ENCODE measurements around the gene ELK4.

The ELK4 gene

DNA sequence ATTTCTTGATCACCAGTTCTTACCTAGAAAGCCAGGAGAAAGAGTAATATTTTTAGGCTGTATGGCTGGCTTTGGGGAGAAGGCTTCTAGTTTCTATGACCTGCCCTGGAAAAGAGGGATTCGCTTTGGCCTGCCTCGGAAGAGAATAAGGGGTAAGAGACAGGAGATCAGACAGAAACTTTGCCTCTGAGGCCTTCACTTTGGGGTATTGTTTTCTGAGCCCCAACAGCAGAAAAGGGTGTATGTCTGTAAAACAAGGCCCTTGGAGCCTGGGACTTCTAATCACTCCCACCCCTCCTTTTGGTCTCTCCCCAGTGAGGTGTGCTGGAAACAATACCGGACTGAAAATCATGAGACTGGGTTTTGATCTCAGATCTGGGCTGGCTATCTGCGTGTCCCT is 43.4 kb upstream of the ELK4 start:
- Histone ChIP-seq H3K23ac (ENCODE audit: low read length) (no peak overlapping the region), H4K91ac (ENCODE audit: low read depth, low read length) (no peak overlapping the region), H3K18ac (ENCODE audit: low read length) (no peak overlapping the region), H3K27ac (ENCODE audit: low read depth, low read length) (no peak overlapping the region), H3K79me2 (ENCODE audit: control insufficient read depth, insufficient read depth, low read length, poor library complexity) (no peaks in the 10 kb centered on the region), H3K14ac (ENCODE audit: low read length) (no peak overlapping the region), H3K4me3 (ENCODE audit: low read depth, low read length) (no peak overlapping the region), H2AK5ac (ENCODE audit: low read length) (no peak overlapping the region), H3K79me1 (ENCODE audit: low read length) (peaks cover 6% of the 10 kb centered on the region), H4K12ac (ENCODE audit: low read depth, low read length) (no peak overlapping the region), H2BK120ac (ENCODE audit: insufficient read depth, low read length, poor library complexity) (no peak overlapping the region), H3K9ac (ENCODE audit: low read length) (no peak overlapping the region), H4K8ac (ENCODE audit: low read depth, low read length) (no peak overlapping the region), H2AFZ (ENCODE audit: insufficient read depth, low read length, poor library complexity) (no peak overlapping the region), H2BK12ac (ENCODE audit: low read length) (no peak overlapping the region), H2BK5ac (ENCODE audit: low read depth, low read length, poor library complexity) (no peak overlapping the region), H3K4ac (ENCODE audit: low read depth, low read length) (no peak overlapping the region), H3K4me2 (ENCODE audit: low read length) (no peak overlapping the region), H3K9me3 (ENCODE audit: insufficient read depth, low read depth, low read length) (no peaks in the 10 kb centered on the region), H3K27me3 (ENCODE audit: insufficient read depth, low read length) (no peaks in the 10 kb centered on the region), H3K36me3 (ENCODE audit: control insufficient read depth in 1 of 2, insufficient read depth in 2 of 2, low read length in 2 of 2) (no peaks in the 10 kb centered on the region), H3K4me1 (ENCODE audit: control insufficient read depth in 1 of 2, insufficient read depth in 2 of 2, low read length in 2 of 2) (peaks cover 14 to 24% of the 10 kb centered on the region in 2 experiments)
- DNase-seq: no peak
- whole genome bisulfite sequencing (ENCODE audit: extremely low coverage, insufficient coverage, insufficient read length): no CpG with 5 or more reads among the region's 4 CpGs

GRCh38 chr1:205672970-205673369 is 41.2 kb upstream of the ELK4 start:
- Histone ChIP-seq H2AK5ac (ENCODE audit: low read length) (no peak overlapping the region), H3K4me1 (ENCODE audit: control insufficient read depth in 1 of 2, insufficient read depth in 2 of 2, low read length in 2 of 2) (peaks cover 10 to 13% of the 10 kb centered on the region in 2 experiments), H2BK12ac (ENCODE audit: low read length) (no peak overlapping the region), H3K14ac (ENCODE audit: low read length) (no peak overlapping the region), H2AFZ (ENCODE audit: insufficient read depth, low read length, poor library complexity) (no peak overlapping the region), H3K79me1 (ENCODE audit: low read length) (no peaks in the 10 kb centered on the region), H4K8ac (ENCODE audit: low read depth, low read length) (no peak overlapping the region), H4K91ac (ENCODE audit: low read depth, low read length) (no peak overlapping the region), H3K4ac (ENCODE audit: low read depth, low read length) (no peak overlapping the region), H3K9me3 (ENCODE audit: insufficient read depth, low read depth, low read length) (no peaks in the 10 kb centered on the region), H3K9ac (ENCODE audit: low read length) (no peak overlapping the region), H3K18ac (ENCODE audit: low read length) (no peak overlapping the region), H3K27me3 (ENCODE audit: insufficient read depth, low read length) (no peaks in the 10 kb centered on the region), H3K4me2 (ENCODE audit: low read length) (no peak overlapping the region), H2BK120ac (ENCODE audit: insufficient read depth, low read length, poor library complexity) (no peak overlapping the region), H3K23ac (ENCODE audit: low read length) (no peak overlapping the region), H3K79me2 (ENCODE audit: control insufficient read depth, insufficient read depth, low read length, poor library complexity) (no peaks in the 10 kb centered on the region), H3K27ac (ENCODE audit: low read depth, low read length) (no peak overlapping the region), H3K36me3 (ENCODE audit: control insufficient read depth in 1 of 2, insufficient read depth in 2 of 2, low read length in 2 of 2) (no peaks in the 10 kb centered on the region), H4K12ac (ENCODE audit: low read depth, low read length) (no peak overlapping the region), H3K4me3 (ENCODE audit: low read depth, low read length) (no peak overlapping the region), H2BK5ac (ENCODE audit: low read depth, low read length, poor library complexity) (no peak overlapping the region)
- no CpG with 5 or more reads among the region's 4 CpGs for WGBS (ENCODE audit: extremely low coverage, insufficient coverage, insufficient read length)
- DNase-seq: no peak

GRCh38 chr1:205672395-205672889 is 40.6 kb upstream of the ELK4 start:
- Histone ChIP-seq H4K8ac (ENCODE audit: low read depth, low read length) (no peak overlapping the region), H2BK120ac (ENCODE audit: insufficient read depth, low read length, poor library complexity) (no peak overlapping the region), H3K9me3 (ENCODE audit: insufficient read depth, low read depth, low read length) (no peaks in the 10 kb centered on the region), H2BK12ac (ENCODE audit: low read length) (no peak overlapping the region), H3K14ac (ENCODE audit: low read length) (no peak overlapping the region), H3K18ac (ENCODE audit: low read length) (no peak overlapping the region), H3K27ac (ENCODE audit: low read depth, low read length) (no peak overlapping the region), H2AK5ac (ENCODE audit: low read length) (no peak overlapping the region), H3K27me3 (ENCODE audit: insufficient read depth, low read length) (no peaks in the 10 kb centered on the region), H3K36me3 (ENCODE audit: control insufficient read depth in 1 of 2, insufficient read depth in 2 of 2, low read length in 2 of 2) (no peaks in the 10 kb centered on the region), H3K79me1 (ENCODE audit: low read length) (no peaks in the 10 kb centered on the region), H4K91ac (ENCODE audit: low read depth, low read length) (no peak overlapping the region), H3K23ac (ENCODE audit: low read length) (no peak overlapping the region), H3K79me2 (ENCODE audit: control insufficient read depth, insufficient read depth, low read length, poor library complexity) (no peaks in the 10 kb centered on the region), H3K4ac (ENCODE audit: low read depth, low read length) (no peak overlapping the region), H4K12ac (ENCODE audit: low read depth, low read length) (no peak overlapping the region), H3K4me2 (ENCODE audit: low read length) (no peak overlapping the region), H3K9ac (ENCODE audit: low read length) (no peak overlapping the region), H2BK5ac (ENCODE audit: low read depth, low read length, poor library complexity) (no peak overlapping the region), H3K4me3 (ENCODE audit: low read depth, low read length) (no peak overlapping the region), H2AFZ (ENCODE audit: insufficient read depth, low read length, poor library complexity) (no peak overlapping the region), H3K4me1 (ENCODE audit: control insufficient read depth in 1 of 2, insufficient read depth in 2 of 2, low read length in 2 of 2) (peaks cover 10 to 13% of the 10 kb centered on the region in 2 experiments)
- no CpG with 5 or more reads among the region's 11 CpGs for WGBS (ENCODE audit: extremely low coverage, insufficient coverage, insufficient read length)
- no peak for DNase-seq

DNA sequence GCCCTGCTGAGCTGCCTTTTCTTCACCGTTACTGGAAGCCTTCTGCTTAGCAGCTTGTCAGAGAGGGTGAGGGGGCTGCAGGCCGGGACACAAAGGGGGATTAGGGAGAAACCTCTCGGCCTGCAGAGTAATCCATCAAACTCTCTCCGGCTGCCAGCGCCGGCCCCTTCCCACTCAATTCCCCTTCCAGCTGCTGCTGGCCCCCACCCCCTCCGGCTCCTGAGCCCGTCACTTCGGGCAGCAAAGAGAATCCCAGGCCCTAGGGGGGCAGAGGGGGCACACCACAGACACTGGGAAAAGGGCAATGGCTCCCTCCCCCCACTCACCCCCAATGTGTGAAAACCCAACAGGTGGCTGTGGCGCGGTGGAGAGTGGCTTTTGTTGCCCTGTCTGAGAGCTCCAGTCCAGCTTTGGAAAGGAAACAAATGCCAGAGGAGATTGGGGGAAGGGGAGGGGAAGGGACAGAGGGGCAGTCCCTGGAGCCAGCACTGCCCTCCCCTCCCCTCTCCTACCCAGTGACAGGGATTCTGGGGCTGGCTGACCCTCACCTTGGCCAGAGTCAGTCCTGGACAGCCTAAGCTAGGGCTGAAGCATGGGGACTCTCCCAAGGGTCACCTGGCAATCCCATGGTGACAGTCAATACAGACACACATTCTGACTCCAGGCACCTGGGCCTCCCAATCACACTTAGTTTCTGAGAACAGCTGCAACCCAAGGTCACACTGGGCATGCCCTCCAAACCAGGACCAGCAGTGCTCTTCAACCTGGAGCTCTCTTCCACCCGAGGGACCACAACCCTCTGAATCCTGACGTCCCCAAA is 39.0 kb upstream of the ELK4 start:
- no peaks in the 10 kb centered on the region for H3K27me3 ChIP-seq (ENCODE audit: insufficient read depth, low read length)
- H2BK12ac ChIP-seq (ENCODE audit: low read length): no peak overlapping the region
- H3K4me3 ChIP-seq (ENCODE audit: low read depth, low read length): no peak overlapping the region
- H3K9ac ChIP-seq (ENCODE audit: low read length): no peak overlapping the region
- H2AFZ ChIP-seq (ENCODE audit: insufficient read depth, low read length, poor library complexity): no peak overlapping the region
- H4K91ac ChIP-seq (ENCODE audit: low read depth, low read length): no peak overlapping the region
- no peaks in the 10 kb centered on the region for H3K79me2 ChIP-seq (ENCODE audit: control insufficient read depth, insufficient read depth, low read length, poor library complexity)
- H3K9me3 ChIP-seq (ENCODE audit: insufficient read depth, low read depth, low read length): no peaks in the 10 kb centered on the region
- no peak overlapping the region for H3K14ac ChIP-seq (ENCODE audit: low read length)
- peaks cover 10 to 13% of the 10 kb centered on the region in 2 experiments for H3K4me1 ChIP-seq (ENCODE audit: control insufficient read depth in 1 of 2, insufficient read depth in 2 of 2, low read length in 2 of 2)
- H3K4ac ChIP-seq (ENCODE audit: low read depth, low read length): no peak overlapping the region
- no CpG with 5 or more reads among the region's 13 CpGs for WGBS (ENCODE audit: extremely low coverage, insufficient coverage, insufficient read length)
- H3K79me1 ChIP-seq (ENCODE audit: low read length): no peaks in the 10 kb centered on the region
- H4K12ac ChIP-seq (ENCODE audit: low read depth, low read length): no peak overlapping the region
- no peak overlapping the region for H4K8ac ChIP-seq (ENCODE audit: low read depth, low read length)
- H3K23ac ChIP-seq (ENCODE audit: low read length): no peak overlapping the region
- no peak overlapping the region for H3K4me2 ChIP-seq (ENCODE audit: low read length)
- H3K18ac ChIP-seq (ENCODE audit: low read length): no peak overlapping the region
- no peak overlapping the region for H2BK120ac ChIP-seq (ENCODE audit: insufficient read depth, low read length, poor library complexity)
- no peak overlapping the region for H3K27ac ChIP-seq (ENCODE audit: low read depth, low read length)
- H2BK5ac ChIP-seq (ENCODE audit: low read depth, low read length, poor library complexity): no peak overlapping the region
- no peaks in the 10 kb centered on the region for H3K36me3 ChIP-seq (ENCODE audit: control insufficient read depth in 1 of 2, insufficient read depth in 2 of 2, low read length in 2 of 2)
- no peak for DNase-seq
- no peak overlapping the region for H2AK5ac ChIP-seq (ENCODE audit: low read length)

Data from trophoblast cell (in vitro differentiated cells and primary cell).